HepG2 (cell line): ENCODE measurements around the gene NME8. TPM values are rescaled to one million over a fixed set of nuclear protein-coding genes. Genes with fewer than 3 reads are reported as not detected.
A peak's percentile ranks its signal among the peaks of the same experiment; 100 is the strongest.

Experiments used
- BCLAF1 ChIP-seq: fragments of 450-650 bp; IDR thresholded peaks from 2 replicates; pipeline ENCODE4 v1.6.1; 2017; ENCODE audit warnings: mild to moderate bottlenecking
- CHD4 ChIP-seq: fragments of 200-600 bp; sonication (generic); IDR thresholded peaks from 2 replicates; pipeline ENCODE4 v1.7.0; 2017; ENCODE audit warnings: mild to moderate bottlenecking, low read length, borderline replicate concordance
- HINFP ChIP-seq: sonication (generic); formaldehyde crosslinking; IDR thresholded peaks from 2 replicates; pipeline ENCODE4 v1.4.0; 2020; ENCODE audit warnings: low read depth, mild to moderate bottlenecking, missing genetic modification reagents
- KLF11 ChIP-seq: IDR thresholded peaks from 2 replicates; pipeline ENCODE4 v1.6.1; 2016; ENCODE audit warnings: missing compliant biosample characterization
- MIER3 ChIP-seq: IDR thresholded peaks from 2 replicates; pipeline ENCODE4 v1.6.1; 2016; ENCODE audit warnings: missing compliant biosample characterization, borderline replicate concordance
- MIXL1 ChIP-seq: IDR thresholded peaks from 2 replicates; pipeline ENCODE4 v1.6.1; 2016
- SMC3 ChIP-seq: IDR thresholded peaks from 2 replicates; pipeline ENCODE4 v1.6.1; 2011; ENCODE audit warnings: low read length, improper control_type of control experiment
- SOX13 ChIP-seq, 3 experiments: fragments of 450-650 bp in 1 of 3; sonication (generic) in 1 of 3; formaldehyde crosslinking in 1 of 3; IDR thresholded peaks in 2 of 3; conservative IDR thresholded peaks in 1 of 3; 2 replicates each; pipeline versions ENCODE4 v1.5.0 to v1.6.1; 2016 to 2020; ENCODE audit warnings: antibody characterized with exemption in 1 of 3, mild to moderate bottlenecking in 1 of 3, missing compliant biosample characterization in 1 of 3, missing genetic modification reagents in 1 of 3, moderate library complexity in 1 of 3
- SP5 ChIP-seq: IDR thresholded peaks from 2 replicates; pipeline ENCODE4 v1.6.1; 2016; ENCODE audit warnings: low read depth, borderline replicate concordance
- YY1 ChIP-seq: IDR thresholded peaks from 2 replicates; pipeline ENCODE4 v1.6.1; 2011; ENCODE audit warnings: low read length, low read depth, moderate library complexity, mild to moderate bottlenecking; ENCODE audit not compliant: insufficient read depth, insufficient replicate concordance
- ZBTB43 ChIP-seq: sonication (generic); formaldehyde crosslinking; conservative IDR thresholded peaks from 2 replicates; pipeline ENCODE4 v1.4.0; 2020; ENCODE audit warnings: missing genetic modification reagents
- ZFP36L2 ChIP-seq: sonication (generic); formaldehyde crosslinking; IDR thresholded peaks from 2 replicates; pipeline ENCODE4 v1.4.0; 2020; ENCODE audit warnings: missing genetic modification reagents
- ZGPAT ChIP-seq: IDR thresholded peaks from 2 replicates; pipeline ENCODE4 v1.6.1; 2016; ENCODE audit warnings: mild to moderate bottlenecking
- ZNF256 ChIP-seq: sonication (generic); formaldehyde crosslinking; conservative IDR thresholded peaks from 2 replicates; pipeline ENCODE4 v1.4.0; 2020; ENCODE audit warnings: missing genetic modification reagents
- ZNF496 ChIP-seq: sonication (generic); formaldehyde crosslinking; IDR thresholded peaks from 2 replicates; pipeline ENCODE4 v1.8.1; 2023; ENCODE audit warnings: mild to moderate bottlenecking, moderate library complexity, missing genetic modification reagents; ENCODE audit not compliant: insufficient replicate concordance
- ZNF503 ChIP-seq: sonication (generic); formaldehyde crosslinking; IDR thresholded peaks from 2 replicates; pipeline ENCODE4 v1.4.0; 2020; ENCODE audit warnings: missing genetic modification reagents
- ZNF629 ChIP-seq: sonication (generic); formaldehyde crosslinking; conservative IDR thresholded peaks from 2 replicates; pipeline ENCODE4 v1.5.0; 2020; ENCODE audit warnings: missing genetic modification reagents
- ZNF652 ChIP-seq: IDR thresholded peaks from 2 replicates; pipeline ENCODE4 v1.6.1; 2016; ENCODE audit warnings: low read depth, borderline replicate concordance
- polyA plus RNA-seq, 8 experiments: library from polyadenylated mRNA; depleted of rRNA in 3 of 8; stranded (reverse) in 7 of 8; unstranded in 1 of 8; fragments of >200 nt; fragmentation: Illumina TruSeq in 4 of 8; extraction: Trizol in 4 of 8; gene quantifications; 2 replicates each; pipeline versions ENCODE4 v1.2.1 to v1.2.3, GENCODE V29; 2011 to 2016; ENCODE audit warnings: low read depth in 4 of 8, missing spikeins in 1 of 8, mixed read lengths in 1 of 8; ENCODE audit not compliant: insufficient read depth in 1 of 8
- total RNA-seq, 5 experiments: library from RNA; depleted of rRNA; stranded (reverse); fragments of >200 nt; fragmentation: Illumina TruSeq; extraction: Trizol; gene quantifications; 2 replicates each; pipeline ENCODE4 v1.2.3, GENCODE V29; 2016; ENCODE audit warnings: low read depth in 1 of 5

NME8 gene
- total and polyA plus RNA-seq, 2 of the 13 experiments (the other 11 are each of a cell fraction or from before 2014, with no cell fraction given), result not detected

GRCh38 chr7:37920849-37921805, 72.7 kb downstream of the NME8 start (continued):
- no peak for TF ChIP-seq BCLAF1
- TF ChIP-seq ZFP36L2, result no peak
- TF ChIP-seq MIER3 (CRISPR knock-in tag), result no peak
- no peak; the same call in 1 of the 2 replicates for TF ChIP-seq ZNF503 (CRISPR knock-in tag)
- no peak for TF ChIP-seq HINFP
- TF ChIP-seq ZNF496 (CRISPR knock-in tag), result no peak
- no peak; the same call in 1 of the 2 replicates for TF ChIP-seq ZNF652 (CRISPR knock-in tag)
- no peak for TF ChIP-seq YY1
- no peak for TF ChIP-seq CHD4
- peak; percentile 48; the same call in 1 of the 2 replicates for TF ChIP-seq ZNF256 (CRISPR knock-in tag)
- TF ChIP-seq ZBTB43 (CRISPR knock-in tag), result 0 out of 2 replicates have a peak, but pooled peaks have one; percentile 53
- peak; percentile 68; the same call in 1 of the 2 replicates for TF ChIP-seq ZGPAT (CRISPR knock-in tag)
- TF ChIP-seq SOX13 (IDR thresholded peaks at IDR 0.05), result no peak
- TF ChIP-seq SOX13 (CRISPR knock-in tag; conservative IDR thresholded peaks at IDR 0.05 in 1 of 2, IDR thresholded peaks at IDR 0.05 in 1 of 2), result peak in 1 of 2 experiments; percentile 23; a peak in 1 of 4 replicates
- no peak for TF ChIP-seq MIXL1 (CRISPR knock-in tag)
- no peak; the same call in 1 of the 2 replicates for TF ChIP-seq ZNF629
- no peak; the same call in 1 of the 2 replicates for TF ChIP-seq KLF11 (CRISPR knock-in tag)
- TF ChIP-seq SMC3, result 0 out of 2 replicates have a peak, but pooled peaks have one; percentile 2
- peak; percentile 28; the same call in 1 of the 2 replicates for TF ChIP-seq SP5 (CRISPR knock-in tag)
